ENCODE measurements around the gene SH3BGRL. TPM values are rescaled to one million over a fixed set of nuclear protein-coding genes. Genes with fewer than 3 reads are reported as not detected.

SH3BGRL gene
- total and polyA plus RNA-seq, 2 donors (not counting 1 experiment from before 2014, with no cell fraction given): 65.6 to 105 TPM

GRCh38 chrX:81278616-81279015 is 76.7 kb downstream of the SH3BGRL start:
- H3K9ac ChIP-seq (ENCODE audit: low read length): no peak overlapping the region
- no peak overlapping the region for H3K27ac ChIP-seq (ENCODE audit: low read length in 2 of 2)
- H3K4me1 Mint-ChIP-seq: no peaks in the 10 kb centered on the region
- no peak overlapping the region for H3K4me3 ChIP-seq (ENCODE audit: control extremely low read depth in 1 of 5, extremely low read depth in 1 of 5, insufficient read depth in 1 of 5, low read depth in 2 of 5, low read length in 4 of 5)
- peaks cover 3% of the 10 kb centered on the region for H3K79me2 ChIP-seq (ENCODE audit: control insufficient read depth, insufficient read depth, low read length)
- no peak overlapping the region for H3K27ac Mint-ChIP-seq
- CTCF ChIA-PET: no interaction called here
- H3K27me3 Mint-ChIP-seq: no peaks in the 10 kb centered on the region
- no CpG with 5 or more reads among the region's 2 CpGs for WGBS (ENCODE audit: insufficient coverage)
- H2AFZ ChIP-seq (ENCODE audit: insufficient read depth, low read depth, low read length, poor library complexity, severe bottlenecking): no peak overlapping the region
- no peak for DNase-seq
- H3K9me3 Mint-ChIP-seq (ENCODE audit: insufficient read depth): no peaks in the 10 kb centered on the region
- no peaks in the 10 kb centered on the region for H3K9me3 ChIP-seq (ENCODE audit: control extremely low read depth in 1 of 3, control insufficient read depth in 2 of 3, insufficient read depth in 1 of 3, low read length in 2 of 3)
- TF ChIP-seq CTCF (IDR thresholded peaks at IDR 0.05): no peak
- no peak for TF ChIP-seq EZH2 (IDR thresholded peaks at IDR 0.05; ENCODE audit: borderline replicate concordance, insufficient read depth, low read depth, low read length, poor library complexity, severe bottlenecking)
- H3K4me1 ChIP-seq (ENCODE audit: control insufficient read depth in 2 of 2, insufficient read depth in 2 of 2, low read length in 2 of 2): no peaks in the 10 kb centered on the region
- POLR2A ChIA-PET: no interaction called here
- ATAC-seq (ENCODE audit: low read depth): no peak
- no peak overlapping the region for H3K4me2 ChIP-seq (replicated peaks; ENCODE audit: low read depth, low read length, poor library complexity, severe bottlenecking)
- H3K36me3 ChIP-seq (replicated peaks in 1 of 2; ENCODE audit: control extremely low read depth in 1 of 2, control insufficient read depth in 1 of 2, extremely low read depth in 1 of 2, insufficient read depth in 2 of 2, low read length in 1 of 2): peaks cover 0 to 32% of the 10 kb centered on the region in 2 experiments
- no peaks in the 10 kb centered on the region for H4K20me1 ChIP-seq (ENCODE audit: control insufficient read depth, insufficient read depth, low read length, poor library complexity, severe bottlenecking)
- no peaks in the 10 kb centered on the region for H3K27me3 ChIP-seq (replicated peaks in 1 of 4; ENCODE audit: control extremely low read depth in 1 of 4, control insufficient read depth in 3 of 4, insufficient read depth in 4 of 4, low read length in 3 of 4)
- no peak overlapping the region for H3K4me3 Mint-ChIP-seq
- intact Hi-C loops (cut with micrococcal nuclease): no loop called here

GRCh38 chrX:81280148-81280547 is 78.2 kb downstream of the SH3BGRL start:
- 90% methylated on average over 2 of the region's 8 CpGs for WGBS (ENCODE audit: insufficient coverage)

More at GRCh38 chrX:81280148-81280547, 78.2 kb downstream of the SH3BGRL start:
- Mint-ChIP-seq H3K27me3 (no peaks in the 10 kb centered on the region), H3K4me3 (no peak overlapping the region), H3K4me1 (no peaks in the 10 kb centered on the region), H3K9me3 (ENCODE audit: insufficient read depth) (no peaks in the 10 kb centered on the region), H3K27ac (no peak overlapping the region)
- intact Hi-C loops (cut with micrococcal nuclease): no loop called here
- H3K27me3 ChIP-seq (replicated peaks in 1 of 4; ENCODE audit: control extremely low read depth in 1 of 4, control insufficient read depth in 3 of 4, insufficient read depth in 4 of 4, low read length in 3 of 4): no peaks in the 10 kb centered on the region
- no peaks in the 10 kb centered on the region for H3K79me2 ChIP-seq (ENCODE audit: control insufficient read depth, insufficient read depth, low read length)
- H3K9me3 ChIP-seq (ENCODE audit: control extremely low read depth in 1 of 3, control insufficient read depth in 2 of 3, insufficient read depth in 1 of 3, low read length in 2 of 3): no peaks in the 10 kb centered on the region
- no peaks in the 10 kb centered on the region for H4K20me1 ChIP-seq (ENCODE audit: control insufficient read depth, insufficient read depth, low read length, poor library complexity, severe bottlenecking)
- no peak for DNase-seq
- TF ChIP-seq EZH2 (IDR thresholded peaks at IDR 0.05; ENCODE audit: borderline replicate concordance, insufficient read depth, low read depth, low read length, poor library complexity, severe bottlenecking) (no peak), CTCF (IDR thresholded peaks at IDR 0.05) (no peak)
- H3K4me3 ChIP-seq (ENCODE audit: control extremely low read depth in 1 of 5, extremely low read depth in 1 of 5, insufficient read depth in 1 of 5, low read depth in 2 of 5, low read length in 4 of 5): no peak overlapping the region
- POLR2A ChIA-PET: no interaction called here
- no peaks in the 10 kb centered on the region for H3K4me1 ChIP-seq (ENCODE audit: control insufficient read depth in 2 of 2, insufficient read depth in 2 of 2, low read length in 2 of 2)
- H3K9ac ChIP-seq (ENCODE audit: low read length): no peak overlapping the region
- peaks cover 0 to 32% of the 10 kb centered on the region in 2 experiments for H3K36me3 ChIP-seq (replicated peaks in 1 of 2; ENCODE audit: control extremely low read depth in 1 of 2, control insufficient read depth in 1 of 2, extremely low read depth in 1 of 2, insufficient read depth in 2 of 2, low read length in 1 of 2)
- no peak overlapping the region for H3K4me2 ChIP-seq (replicated peaks; ENCODE audit: low read depth, low read length, poor library complexity, severe bottlenecking)
- ATAC-seq (ENCODE audit: low read depth): no peak
- no peak overlapping the region for H2AFZ ChIP-seq (ENCODE audit: insufficient read depth, low read depth, low read length, poor library complexity, severe bottlenecking)
- no peak overlapping the region for H3K27ac ChIP-seq (ENCODE audit: low read length in 2 of 2)
- CTCF ChIA-PET: no interaction called here

Data from B cell (primary cell).